Thymus (tissue), 11 donors: Measurements from ENCODE around the gene RFX3. TPM values are rescaled to one million over a fixed set of nuclear protein-coding genes. Genes with fewer than 3 reads are reported as not detected.

Source experiments
- DNase-seq, 9 donors: peaks; one replicate each; pipeline ENCODE4 v3.0.0-alpha.2; 2013; ENCODE audit warnings: low spot score in 9 of 9, low read depth in 6 of 9, missing footprints in 1 of 9
- H3K27ac ChIP-seq, 2 donors: one replicate each; pipeline ENCODE4 v1.5.1; 2013; ENCODE audit warnings: control low read depth in 1 of 2, low read depth in 1 of 2, low read length in 1 of 2, mild to moderate bottlenecking in 1 of 2, moderate library complexity in 1 of 2
- H3K27me3 ChIP-seq, 2 donors: one replicate each; pipeline ENCODE4 v1.5.1; 2013; ENCODE audit warnings: low read length in 1 of 2; ENCODE audit not compliant: control insufficient read depth in 2 of 2, insufficient read depth in 1 of 2
- H3K36me3 ChIP-seq, 2 donors: one replicate each; pipeline ENCODE4 v1.5.1; 2013; ENCODE audit warnings: low read length in 1 of 2, mild to moderate bottlenecking in 1 of 2, moderate library complexity in 1 of 2; ENCODE audit not compliant: control insufficient read depth in 2 of 2, insufficient read depth in 2 of 2
- H3K4me1 ChIP-seq, 2 donors: one replicate each; pipeline ENCODE4 v1.5.1; 2013; ENCODE audit warnings: low read length in 2 of 2; ENCODE audit not compliant: control insufficient read depth in 2 of 2, insufficient read depth in 2 of 2
- H3K4me3 ChIP-seq, 2 donors: one replicate each; pipeline ENCODE4 v1.5.1; 2013; ENCODE audit warnings: low read length in 2 of 2, control low read depth in 1 of 2, mild to moderate bottlenecking in 1 of 2
- H3K9me3 ChIP-seq, 2 donors: one replicate each; pipeline ENCODE4 v1.5.1; 2013; ENCODE audit warnings: low read length in 1 of 2, mild to moderate bottlenecking in 1 of 2; ENCODE audit not compliant: control insufficient read depth in 2 of 2, insufficient read depth in 1 of 2
- polyA plus RNA-seq: library from polyadenylated mRNA; stranded (reverse); fragments of 200-250 nt; gene quantifications from one replicate; pipeline ENCODE4 v1.2.3, GENCODE V29; 2013
- total RNA-seq: library from RNA; stranded (reverse); fragments of 120-200 nt; gene quantifications from one replicate; pipeline ENCODE4 v1.2.4, GENCODE V29; 2013
- donor health status: healthy.

RFX3 gene
- total and polyA plus RNA-seq, 2 donors: 5.1 to 7.8 TPM

GRCh38 chr9:3170819-3171218, 355.0 kb downstream of the RFX3 start:
- Histone ChIP-seq H3K36me3 (no peaks in the 10 kb centered on the region), H3K27ac (no peak overlapping the region), H3K9me3 (no peaks in the 10 kb centered on the region), H3K4me3 (no peak overlapping the region), H3K4me1 (no peaks in the 10 kb centered on the region), H3K27me3 (no peaks in the 10 kb centered on the region)
- DNase-seq: no peak
